SHP77 treated with DMSO at 0.1 percent for 48 hours (cell line): ENCODE results near the gene ACOT8.
A peak's percentile ranks its signal among the peaks of the same experiment; 100 is the strongest.
"Not testable (repeated sequence)": the region's sequence is repeated elsewhere in the genome, so short reads cannot be mapped to it uniquely, and the experiment has no call there.

Experiments used
- DNase-seq: peaks from one replicate; lab custom pipeline; 2025; lab: John Stamatoyannopoulos, UW

The ACOT8 gene

GRCh38 chr20:45887346-45887715, 30.1 kb upstream of the ACOT8 start, which contains the start of gene SPATA25:
Gene SPATA25 (minus strand): TSS chr20:45887622. CDS start chr20:45887590, 32 bp downstream.
- no peak for DNase-seq

- DNase-seq = no peak
Measured at GRCh38 chr20:45886590-45887345, 29.6 kb upstream of the ACOT8 start.

GRCh38 chr20:45883100-45883469, 25.9 kb upstream of the ACOT8 start:
- DNase-seq = no peak

GRCh38 chr20:45882469-45883099, 25.4 kb upstream of the ACOT8 start:
- no peak for DNase-seq

GRCh38 chr20:45880988-45881788, 24.0 kb upstream of the ACOT8 start, which contains the start of gene ZSWIM1:
Gene ZSWIM1 (plus strand): TSS chr20:45881227. CDS start chr20:45882593, 1,366 bp downstream.
- DNase-seq = peak; percentile 90

- no peak for DNase-seq
Measured at GRCh38 chr20:45878076-45878761, 21.0 kb upstream of the ACOT8 start.

- no peak for DNase-seq
Measured at GRCh38 chr20:45874576-45874975, 17.4 kb upstream of the ACOT8 start.

- not testable (repeated sequence) for DNase-seq
Measured at GRCh38 chr20:45874104-45874481, 16.9 kb upstream of the ACOT8 start.

- no peak for DNase-seq
Measured at GRCh38 chr20:45873409-45874103, 16.4 kb upstream of the ACOT8 start.

- no peak for DNase-seq
Measured at GRCh38 chr20:45872626-45873025, 15.4 kb upstream of the ACOT8 start.

GRCh38 chr20:45867819-45868176, 10.6 kb upstream of the ACOT8 start:
- no peak for DNase-seq

- DNase-seq = no peak
Measured at GRCh38 chr20:45867136-45867818, 10.1 kb upstream of the ACOT8 start.

- DNase-seq = no peak
Measured at GRCh38 chr20:45866454-45866853, 9.3 kb upstream of the ACOT8 start.

- DNase-seq = no peak
Measured at GRCh38 chr20:45863543-45864470, 6.6 kb upstream of the ACOT8 start.

GRCh38 chr20:45861221-45862075, 4.3 kb upstream of the ACOT8 start:
- no peak for DNase-seq

- DNase-seq = peak; percentile 74
Measured at GRCh38 chr20:45860560-45861220, 3.5 kb upstream of the ACOT8 start.

GRCh38 chr20:45859916-45860315, 2.7 kb upstream of the ACOT8 start:
- DNase-seq = no peak

- no peak for DNase-seq
Measured at GRCh38 chr20:45857882-45858216, 657 bp upstream of the ACOT8 start.

- no peak for DNase-seq
Measured at GRCh38 chr20:45853484-45853883, 3.7 kb downstream of the ACOT8 start.
